ENCODE measurements around the gene IFT57. TPM values are rescaled to one million over a fixed set of nuclear protein-coding genes. Genes with fewer than 3 reads are reported as not detected.

The IFT57 gene
- polyA plus RNA-seq, 2 donors, result 6.2 to 14.3 TPM

DNA sequence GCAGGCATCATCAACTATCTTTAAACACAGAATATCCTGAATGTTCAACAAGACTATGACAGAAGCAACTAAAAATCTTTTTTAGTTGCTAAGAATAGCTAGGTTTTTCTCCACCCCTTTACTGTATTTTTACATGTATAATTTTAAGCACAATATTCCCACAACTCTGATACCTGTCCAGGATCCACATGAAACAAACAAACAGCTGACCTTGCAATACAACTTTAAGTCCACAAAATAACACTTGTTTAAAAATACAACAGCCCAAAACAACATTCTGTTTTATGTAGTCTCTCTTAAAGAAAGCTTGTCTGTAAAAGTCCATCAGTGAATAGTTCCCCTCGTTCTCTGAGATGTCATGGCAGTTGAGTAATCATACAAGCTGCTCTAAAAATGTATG, 41.1 kb downstream of the IFT57 start:
- H3K27ac ChIP-seq (ENCODE audit: low read depth in 2 of 2, low read length in 1 of 2), result no peak overlapping the region
- H3K36me3 ChIP-seq (ENCODE audit: control insufficient read depth in 2 of 2, insufficient read depth in 2 of 2, low read length in 1 of 2), result no peaks in the 10 kb centered on the region
- no peaks in the 10 kb centered on the region for H3K9me3 ChIP-seq (ENCODE audit: control insufficient read depth in 2 of 2, insufficient read depth in 1 of 2, low read depth in 1 of 2, low read length in 1 of 2)
- no peaks in the 10 kb centered on the region for H3K4me1 ChIP-seq (ENCODE audit: control insufficient read depth in 2 of 2, insufficient read depth in 2 of 2, low read length in 1 of 2)
- no peaks in the 10 kb centered on the region for H3K27me3 ChIP-seq (ENCODE audit: control insufficient read depth in 1 of 2, insufficient read depth in 2 of 2, low read length in 2 of 2)
- H3K4me3 ChIP-seq (ENCODE audit: low read depth in 1 of 2, low read length in 2 of 2), result no peak overlapping the region
- 77 to 80% methylated on average over 1 of the region's 1 CpG for WGBS, 2 donors

DNA sequence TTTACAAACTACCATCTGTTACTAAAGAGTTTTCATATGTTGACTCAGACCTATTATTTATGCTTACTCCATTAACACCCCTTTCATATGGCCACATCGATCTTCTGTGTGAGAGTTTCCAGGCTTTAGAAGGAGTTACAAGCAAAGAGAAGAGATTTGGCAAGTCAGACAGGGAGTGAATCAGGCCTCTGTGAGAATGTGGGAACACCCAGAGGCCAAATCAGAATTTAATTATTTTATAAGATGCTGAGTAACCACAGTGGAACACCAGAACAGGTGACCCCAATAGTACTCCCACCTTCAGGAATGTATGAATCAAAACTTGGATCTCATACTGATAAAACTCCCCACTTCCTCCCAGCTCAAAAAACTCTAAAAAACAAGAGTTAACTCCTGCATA, 42.0 kb downstream of the IFT57 start:
- Histone ChIP-seq H3K4me1 (ENCODE audit: control insufficient read depth in 2 of 2, insufficient read depth in 2 of 2, low read length in 1 of 2) (no peaks in the 10 kb centered on the region), H3K9me3 (ENCODE audit: control insufficient read depth in 2 of 2, insufficient read depth in 1 of 2, low read depth in 1 of 2, low read length in 1 of 2) (no peaks in the 10 kb centered on the region), H3K27ac (ENCODE audit: low read depth in 2 of 2, low read length in 1 of 2) (no peak overlapping the region), H3K27me3 (ENCODE audit: control insufficient read depth in 1 of 2, insufficient read depth in 2 of 2, low read length in 2 of 2) (no peaks in the 10 kb centered on the region), H3K36me3 (ENCODE audit: control insufficient read depth in 2 of 2, insufficient read depth in 2 of 2, low read length in 1 of 2) (no peaks in the 10 kb centered on the region), H3K4me3 (ENCODE audit: low read depth in 1 of 2, low read length in 2 of 2) (no peak overlapping the region)
- WGBS, 2 donors, result 24 to 38% methylated on average over 1 of the region's 1 CpG

DNA sequence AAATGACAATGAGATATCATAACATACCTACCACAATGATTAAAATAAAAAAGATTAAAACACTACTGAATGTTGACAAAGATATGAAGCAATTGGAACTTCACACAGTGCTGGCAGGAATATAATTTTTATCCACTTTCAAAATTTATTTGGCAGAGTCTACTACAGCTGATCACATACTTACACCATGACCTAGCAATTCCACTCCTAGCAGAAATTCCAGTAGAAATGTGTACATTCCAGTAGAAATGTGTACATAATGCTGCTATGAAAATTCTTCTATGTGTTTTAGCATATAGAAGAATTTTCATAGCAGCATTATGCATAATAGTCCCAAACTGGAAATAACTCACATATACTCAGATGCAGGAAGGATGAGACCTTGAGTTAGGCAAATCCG, 43.5 kb downstream of the IFT57 start:
- Histone ChIP-seq H3K9me3 (ENCODE audit: control insufficient read depth in 2 of 2, insufficient read depth in 1 of 2, low read depth in 1 of 2, low read length in 1 of 2) (no peaks in the 10 kb centered on the region), H3K4me3 (ENCODE audit: low read depth in 1 of 2, low read length in 2 of 2) (no peak overlapping the region), H3K36me3 (ENCODE audit: control insufficient read depth in 2 of 2, insufficient read depth in 2 of 2, low read length in 1 of 2) (no peaks in the 10 kb centered on the region), H3K27me3 (ENCODE audit: control insufficient read depth in 1 of 2, insufficient read depth in 2 of 2, low read length in 2 of 2) (no peaks in the 10 kb centered on the region), H3K27ac (ENCODE audit: low read depth in 2 of 2, low read length in 1 of 2) (no peak overlapping the region), H3K4me1 (ENCODE audit: control insufficient read depth in 2 of 2, insufficient read depth in 2 of 2, low read length in 1 of 2) (no peaks in the 10 kb centered on the region)
- 92 to 100% methylated on average over 1 of the region's 1 CpG for WGBS, 2 donors

DNA sequence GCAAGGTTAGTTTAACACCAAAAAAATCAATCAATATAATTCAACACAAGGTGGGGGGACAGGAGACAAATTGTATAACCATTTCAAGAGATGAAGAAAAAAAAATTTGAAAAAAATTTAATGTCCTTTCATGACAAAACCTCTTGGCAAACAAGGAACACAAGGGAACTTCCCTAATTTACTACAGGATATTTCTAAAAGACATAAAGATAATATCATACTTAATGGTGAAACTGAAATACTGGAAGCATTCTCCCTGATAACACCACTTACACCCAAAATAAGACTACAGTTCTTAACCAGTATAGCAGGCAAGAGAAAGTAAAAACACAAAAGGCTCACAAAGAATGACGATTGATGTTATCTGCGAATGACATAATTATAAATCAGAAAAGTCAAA, 44.7 kb downstream of the IFT57 start:
- no peak overlapping the region for H3K27ac ChIP-seq (ENCODE audit: low read depth in 2 of 2, low read length in 1 of 2)
- WGBS, 2 donors, result 94 to 95% methylated on average over 2 of the region's 2 CpGs

DNA sequence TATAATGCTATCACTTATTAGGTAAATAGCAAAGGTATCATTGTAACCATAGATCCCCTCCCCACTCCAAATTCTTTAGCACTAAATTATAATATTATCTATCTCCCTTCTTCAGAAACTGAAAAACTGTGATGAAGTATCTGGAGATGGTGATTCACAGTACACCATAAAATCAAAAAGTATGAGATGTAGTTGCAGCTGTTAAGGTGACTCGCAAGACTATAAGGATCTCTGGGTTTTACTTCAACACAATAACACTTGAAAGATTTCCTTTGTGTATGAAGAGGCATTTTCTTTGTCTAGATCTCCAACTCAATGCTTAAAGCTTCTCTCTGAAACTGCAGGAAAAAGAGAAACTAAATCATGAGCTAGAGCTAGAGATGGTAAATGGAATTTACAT, 46.9 kb downstream of the IFT57 start:
- H3K27me3 ChIP-seq (ENCODE audit: control insufficient read depth in 1 of 2, insufficient read depth in 2 of 2, low read length in 2 of 2), result no peaks in the 10 kb centered on the region
- no peaks in the 10 kb centered on the region for H3K36me3 ChIP-seq (ENCODE audit: control insufficient read depth in 2 of 2, insufficient read depth in 2 of 2, low read length in 1 of 2)
- 93% methylated on average over 1 of the region's 1 CpG for WGBS, 2 donors

More for the DNA sequence above, 44.7 kb downstream of the IFT57 start:
- H3K36me3 ChIP-seq (ENCODE audit: control insufficient read depth in 2 of 2, insufficient read depth in 2 of 2, low read length in 1 of 2), result no peaks in the 10 kb centered on the region
- no peaks in the 10 kb centered on the region for H3K27me3 ChIP-seq (ENCODE audit: control insufficient read depth in 1 of 2, insufficient read depth in 2 of 2, low read length in 2 of 2)
- H3K4me3 ChIP-seq (ENCODE audit: low read depth in 1 of 2, low read length in 2 of 2), result no peak overlapping the region
- H3K9me3 ChIP-seq (ENCODE audit: control insufficient read depth in 2 of 2, insufficient read depth in 1 of 2, low read depth in 1 of 2, low read length in 1 of 2), result no peaks in the 10 kb centered on the region
- no peaks in the 10 kb centered on the region for H3K4me1 ChIP-seq (ENCODE audit: control insufficient read depth in 2 of 2, insufficient read depth in 2 of 2, low read length in 1 of 2)

DNA sequence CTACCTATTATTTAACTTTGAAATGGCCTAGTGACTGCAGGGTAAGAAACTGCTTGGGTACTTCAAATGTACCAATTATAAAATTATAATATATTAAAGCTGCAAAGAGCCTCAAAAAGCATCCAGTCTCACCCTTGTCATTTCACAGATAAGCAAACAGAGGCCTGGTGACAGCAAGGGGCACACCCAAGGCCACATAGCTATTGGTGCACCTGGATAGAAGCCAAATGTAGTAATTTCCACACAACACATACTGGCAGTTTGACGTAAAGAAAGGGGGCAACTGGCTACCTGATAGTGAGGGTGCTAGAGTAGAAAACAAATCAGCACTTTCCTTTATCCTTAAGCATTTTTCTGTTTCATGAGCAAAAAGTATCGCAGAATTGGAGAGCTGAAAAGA, 51.1 kb downstream of the IFT57 start:
- 85 to 98% methylated on average over 2 of the region's 2 CpGs for WGBS, 2 donors
- Histone ChIP-seq H3K4me3 (ENCODE audit: low read depth in 1 of 2, low read length in 2 of 2) (no peak overlapping the region), H3K4me1 (ENCODE audit: control insufficient read depth in 2 of 2, insufficient read depth in 2 of 2, low read length in 1 of 2) (no peaks in the 10 kb centered on the region), H3K36me3 (ENCODE audit: control insufficient read depth in 2 of 2, insufficient read depth in 2 of 2, low read length in 1 of 2) (peaks cover 0 to 2% of the 10 kb centered on the region in 2 donors), H3K9me3 (ENCODE audit: control insufficient read depth in 2 of 2, insufficient read depth in 1 of 2, low read depth in 1 of 2, low read length in 1 of 2) (no peaks in the 10 kb centered on the region), H3K27me3 (ENCODE audit: control insufficient read depth in 1 of 2, insufficient read depth in 2 of 2, low read length in 2 of 2) (no peaks in the 10 kb centered on the region), H3K27ac (ENCODE audit: low read depth in 2 of 2, low read length in 1 of 2) (no peak overlapping the region)

More for the DNA sequence above, 46.9 kb downstream of the IFT57 start:
- H3K4me1 ChIP-seq (ENCODE audit: control insufficient read depth in 2 of 2, insufficient read depth in 2 of 2, low read length in 1 of 2), result no peaks in the 10 kb centered on the region
- no peak overlapping the region for H3K4me3 ChIP-seq (ENCODE audit: low read depth in 1 of 2, low read length in 2 of 2)
- no peaks in the 10 kb centered on the region for H3K9me3 ChIP-seq (ENCODE audit: control insufficient read depth in 2 of 2, insufficient read depth in 1 of 2, low read depth in 1 of 2, low read length in 1 of 2)
- H3K27ac ChIP-seq (ENCODE audit: low read depth in 2 of 2, low read length in 1 of 2), result no peak overlapping the region

DNA sequence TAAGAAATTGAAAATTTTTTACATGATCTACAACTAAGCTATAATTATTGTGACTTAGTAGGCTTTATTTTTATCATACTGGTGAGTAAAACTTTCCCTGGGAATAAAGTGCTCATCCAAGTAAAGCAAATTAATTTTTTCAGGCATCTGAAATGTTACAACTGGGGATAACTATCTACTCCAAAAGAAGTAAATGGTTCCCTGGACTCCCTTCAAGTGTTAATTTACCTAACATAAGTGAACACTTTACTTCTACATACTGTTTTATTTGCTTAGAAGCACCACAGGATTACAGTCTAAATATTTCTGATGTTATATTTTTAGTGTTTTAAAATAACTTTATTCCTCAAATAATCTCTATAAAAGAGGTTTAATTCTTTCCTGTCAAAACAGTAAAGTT, 57.8 kb downstream of the IFT57 start:
- Histone ChIP-seq H3K9me3 (ENCODE audit: control insufficient read depth in 2 of 2, insufficient read depth in 1 of 2, low read depth in 1 of 2, low read length in 1 of 2) (no peaks in the 10 kb centered on the region), H3K27me3 (ENCODE audit: control insufficient read depth in 1 of 2, insufficient read depth in 2 of 2, low read length in 2 of 2) (no peaks in the 10 kb centered on the region), H3K4me1 (ENCODE audit: control insufficient read depth in 2 of 2, insufficient read depth in 2 of 2, low read length in 1 of 2) (no peaks in the 10 kb centered on the region), H3K27ac (ENCODE audit: low read depth in 2 of 2, low read length in 1 of 2) (no peak overlapping the region), H3K4me3 (ENCODE audit: low read depth in 1 of 2, low read length in 2 of 2) (no peak overlapping the region), H3K36me3 (ENCODE audit: control insufficient read depth in 2 of 2, insufficient read depth in 2 of 2, low read length in 1 of 2) (peaks cover 0 to 2% of the 10 kb centered on the region in 2 donors)

DNA sequence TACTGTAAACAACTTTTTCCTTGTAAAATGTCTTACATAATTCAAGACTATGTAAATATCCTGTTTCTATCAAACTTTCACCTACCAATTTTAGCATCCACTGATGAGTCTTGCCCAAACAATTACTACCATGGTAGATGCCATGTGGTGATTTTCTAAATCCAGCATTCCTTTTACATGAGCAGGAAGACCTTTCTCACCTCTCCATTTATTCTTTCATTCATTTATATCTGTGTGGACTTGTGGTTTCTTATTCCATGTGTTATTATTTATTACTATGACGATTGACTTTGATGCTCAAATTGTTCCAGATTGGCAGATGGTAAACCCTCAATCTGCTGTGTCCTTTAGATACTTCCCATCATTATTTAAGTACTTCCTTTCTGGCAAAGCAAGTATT, 62.4 kb downstream of the IFT57 start:
- H3K36me3 ChIP-seq (ENCODE audit: control insufficient read depth in 2 of 2, insufficient read depth in 2 of 2, low read length in 1 of 2), result no peaks in the 10 kb centered on the region
- WGBS, 2 donors, result 72 to 79% methylated on average over 1 of the region's 1 CpG
- no peak overlapping the region for H3K4me3 ChIP-seq (ENCODE audit: low read depth in 1 of 2, low read length in 2 of 2)
- no peak overlapping the region for H3K27ac ChIP-seq (ENCODE audit: low read depth in 2 of 2, low read length in 1 of 2)
- no peaks in the 10 kb centered on the region for H3K27me3 ChIP-seq (ENCODE audit: control insufficient read depth in 1 of 2, insufficient read depth in 2 of 2, low read length in 2 of 2)
- no peaks in the 10 kb centered on the region for H3K4me1 ChIP-seq (ENCODE audit: control insufficient read depth in 2 of 2, insufficient read depth in 2 of 2, low read length in 1 of 2)
- H3K9me3 ChIP-seq (ENCODE audit: control insufficient read depth in 2 of 2, insufficient read depth in 1 of 2, low read depth in 1 of 2, low read length in 1 of 2), result no peaks in the 10 kb centered on the region

DNA sequence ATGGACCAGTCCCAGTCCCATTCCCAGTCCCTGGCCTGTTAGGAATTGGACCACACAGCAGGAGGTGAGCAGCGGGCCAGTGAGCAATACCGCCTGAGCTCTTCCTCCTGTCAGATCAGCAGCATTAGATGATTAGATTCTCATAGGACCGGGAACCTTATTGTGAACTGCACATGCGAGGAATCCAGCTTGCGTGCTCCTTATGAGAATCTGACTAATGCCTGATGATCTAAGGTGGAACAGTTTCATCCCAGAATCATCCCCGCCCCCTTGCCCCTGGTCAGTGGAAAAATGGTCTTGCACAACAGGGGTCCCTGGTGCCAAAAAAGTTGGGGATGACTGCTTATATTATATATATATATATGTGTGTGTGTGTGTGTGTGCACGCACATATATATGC, 63.1 kb downstream of the IFT57 start:
- 96% methylated on average over 7 of the region's 7 CpGs for WGBS, 2 donors
- Histone ChIP-seq H3K27me3 (ENCODE audit: control insufficient read depth in 1 of 2, insufficient read depth in 2 of 2, low read length in 2 of 2) (no peaks in the 10 kb centered on the region), H3K9me3 (ENCODE audit: control insufficient read depth in 2 of 2, insufficient read depth in 1 of 2, low read depth in 1 of 2, low read length in 1 of 2) (no peaks in the 10 kb centered on the region), H3K4me3 (ENCODE audit: low read depth in 1 of 2, low read length in 2 of 2) (no peak overlapping the region), H3K4me1 (ENCODE audit: control insufficient read depth in 2 of 2, insufficient read depth in 2 of 2, low read length in 1 of 2) (no peaks in the 10 kb centered on the region), H3K36me3 (ENCODE audit: control insufficient read depth in 2 of 2, insufficient read depth in 2 of 2, low read length in 1 of 2) (no peaks in the 10 kb centered on the region), H3K27ac (ENCODE audit: low read depth in 2 of 2, low read length in 1 of 2) (no peak overlapping the region)

DNA sequence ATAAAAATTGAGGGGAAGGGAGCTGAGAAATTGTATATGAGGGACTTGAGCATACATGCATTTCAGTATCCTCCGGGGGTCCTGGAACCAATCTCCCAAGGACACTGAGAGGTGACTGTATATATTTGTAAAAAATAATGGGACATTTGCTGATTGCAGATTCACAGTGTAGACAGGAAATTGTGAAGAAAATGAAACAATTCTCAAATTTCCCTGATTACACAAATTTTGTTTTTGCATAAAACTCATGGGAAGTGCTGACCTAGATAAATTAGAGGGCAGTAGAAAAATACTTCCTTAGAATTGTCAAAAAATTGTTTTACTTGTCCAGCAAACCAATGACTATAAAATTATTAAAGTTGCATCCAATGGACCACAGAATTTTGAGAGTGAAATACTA, 64.0 kb downstream of the IFT57 start:
- no peaks in the 10 kb centered on the region for H3K4me1 ChIP-seq (ENCODE audit: control insufficient read depth in 2 of 2, insufficient read depth in 2 of 2, low read length in 1 of 2)
- H3K27me3 ChIP-seq (ENCODE audit: control insufficient read depth in 1 of 2, insufficient read depth in 2 of 2, low read length in 2 of 2), result no peaks in the 10 kb centered on the region
- WGBS, 2 donors, result 89 to 94% methylated on average over 1 of the region's 1 CpG
- no peaks in the 10 kb centered on the region for H3K36me3 ChIP-seq (ENCODE audit: control insufficient read depth in 2 of 2, insufficient read depth in 2 of 2, low read length in 1 of 2)
- H3K9me3 ChIP-seq (ENCODE audit: control insufficient read depth in 2 of 2, insufficient read depth in 1 of 2, low read depth in 1 of 2, low read length in 1 of 2), result no peaks in the 10 kb centered on the region
- H3K27ac ChIP-seq (ENCODE audit: low read depth in 2 of 2, low read length in 1 of 2), result no peak overlapping the region
- no peak overlapping the region for H3K4me3 ChIP-seq (ENCODE audit: low read depth in 1 of 2, low read length in 2 of 2)
